Choroid plexus epithelial cell (primary cell): ENCODE data around the gene COX7A2L.

Source experiments
- DNase-seq: peaks from one replicate; pipeline ENCODE4 v3.0.0-alpha.2; 2010; ENCODE audit warnings: low read depth
- H3K4me3 ChIP-seq: 2 replicates; pipeline ENCODE4 v1.5.1; 2011; ENCODE audit warnings: low read depth, mild to moderate bottlenecking, control low read depth, low read length, moderate library complexity
- TF ChIP-seq, protein P1 (sequence below): conservative IDR thresholded peaks from 2 replicates; pipeline ENCODE4 v1.5.1; 2011; ENCODE audit warnings: low read depth, mild to moderate bottlenecking, control low read depth, inconsistent platforms, low read length, moderate library complexity

The COX7A2L gene

DNA sequence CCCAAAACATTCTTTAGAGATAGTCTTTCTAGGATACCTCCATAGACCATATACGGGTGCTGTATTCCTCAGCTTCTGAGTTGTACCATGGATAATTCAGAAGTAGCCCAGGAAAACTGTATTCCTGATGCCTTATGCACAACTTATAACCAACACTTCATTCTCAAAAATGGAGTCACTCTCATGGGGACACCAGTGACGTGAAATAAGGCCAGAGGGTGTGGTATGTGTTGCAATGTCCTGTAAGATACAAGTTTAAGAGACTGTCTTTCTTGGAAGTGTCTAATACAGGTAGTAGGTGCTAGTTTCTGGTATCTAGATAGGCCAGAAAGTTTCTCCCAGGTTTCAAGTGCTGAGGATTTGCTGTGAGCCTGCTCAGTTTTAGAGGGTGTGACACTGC is 36.1 kb downstream of the COX7A2L start:
- TF ChIP-seq, protein P1, sequence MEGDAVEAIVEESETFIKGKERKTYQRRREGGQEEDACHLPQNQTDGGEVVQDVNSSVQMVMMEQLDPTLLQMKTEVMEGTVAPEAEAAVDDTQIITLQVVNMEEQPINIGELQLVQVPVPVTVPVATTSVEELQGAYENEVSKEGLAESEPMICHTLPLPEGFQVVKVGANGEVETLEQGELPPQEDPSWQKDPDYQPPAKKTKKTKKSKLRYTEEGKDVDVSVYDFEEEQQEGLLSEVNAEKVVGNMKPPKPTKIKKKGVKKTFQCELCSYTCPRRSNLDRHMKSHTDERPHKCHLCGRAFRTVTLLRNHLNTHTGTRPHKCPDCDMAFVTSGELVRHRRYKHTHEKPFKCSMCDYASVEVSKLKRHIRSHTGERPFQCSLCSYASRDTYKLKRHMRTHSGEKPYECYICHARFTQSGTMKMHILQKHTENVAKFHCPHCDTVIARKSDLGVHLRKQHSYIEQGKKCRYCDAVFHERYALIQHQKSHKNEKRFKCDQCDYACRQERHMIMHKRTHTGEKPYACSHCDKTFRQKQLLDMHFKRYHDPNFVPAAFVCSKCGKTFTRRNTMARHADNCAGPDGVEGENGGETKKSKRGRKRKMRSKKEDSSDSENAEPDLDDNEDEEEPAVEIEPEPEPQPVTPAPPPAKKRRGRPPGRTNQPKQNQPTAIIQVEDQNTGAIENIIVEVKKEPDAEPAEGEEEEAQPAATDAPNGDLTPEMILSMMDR: no peak
- H3K4me3 ChIP-seq: no peak overlapping the region

DNA sequence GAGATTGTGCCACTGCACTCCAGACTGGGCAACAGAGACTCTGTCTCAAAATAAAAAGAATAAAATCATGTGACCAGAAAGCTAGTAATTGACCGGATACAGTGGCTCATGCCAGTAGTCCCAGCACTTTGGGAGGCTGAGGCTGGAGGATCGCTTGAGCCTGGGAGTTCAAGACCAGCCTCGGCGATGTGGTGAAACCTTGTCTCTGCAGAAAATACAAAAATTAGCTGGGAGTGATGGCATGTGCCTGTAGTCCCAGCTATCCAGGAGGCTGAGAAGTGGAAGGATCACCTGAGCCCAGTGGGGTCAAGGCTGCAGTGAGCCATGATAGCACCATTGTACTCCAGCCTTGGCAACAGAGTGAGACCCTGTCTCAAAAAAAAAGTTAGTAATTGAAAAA is 36.8 kb downstream of the COX7A2L start:
- no peak overlapping the region for H3K4me3 ChIP-seq
- TF ChIP-seq, protein P1: no peak
- DNase-seq: no peak

More for the DNA sequence above, 36.1 kb downstream of the COX7A2L start:
- no peak for DNase-seq

DNA sequence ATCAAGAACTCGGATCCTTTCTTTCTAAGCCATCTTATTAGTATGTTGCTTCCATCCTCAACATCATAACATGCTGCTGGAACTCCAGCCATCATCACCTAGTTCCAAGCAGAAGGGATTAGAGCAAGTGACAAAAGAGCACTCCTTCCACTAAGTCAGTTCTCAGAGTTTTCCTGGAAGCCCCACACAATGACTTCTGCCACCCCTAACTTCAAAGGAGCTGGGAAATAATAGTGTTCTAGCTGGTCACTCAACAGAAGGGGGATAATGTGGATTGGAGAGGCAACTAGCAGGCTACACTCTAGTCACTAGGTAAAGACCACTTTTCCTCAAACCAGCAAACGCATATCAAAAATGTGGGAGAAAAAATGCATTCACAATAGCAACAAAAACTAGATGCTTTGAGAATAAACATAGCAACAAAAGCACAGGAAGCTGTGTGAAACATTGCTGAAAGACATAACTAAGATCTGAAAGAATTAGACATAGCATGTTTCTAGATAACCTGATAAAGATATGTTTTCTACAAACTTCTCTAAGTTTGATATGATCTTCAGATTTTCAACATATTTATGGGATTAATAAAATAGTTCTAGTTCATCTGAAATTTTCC is 39.5 kb downstream of the COX7A2L start:
- TF ChIP-seq, protein P1: no peak
- DNase-seq: no peak

DNA sequence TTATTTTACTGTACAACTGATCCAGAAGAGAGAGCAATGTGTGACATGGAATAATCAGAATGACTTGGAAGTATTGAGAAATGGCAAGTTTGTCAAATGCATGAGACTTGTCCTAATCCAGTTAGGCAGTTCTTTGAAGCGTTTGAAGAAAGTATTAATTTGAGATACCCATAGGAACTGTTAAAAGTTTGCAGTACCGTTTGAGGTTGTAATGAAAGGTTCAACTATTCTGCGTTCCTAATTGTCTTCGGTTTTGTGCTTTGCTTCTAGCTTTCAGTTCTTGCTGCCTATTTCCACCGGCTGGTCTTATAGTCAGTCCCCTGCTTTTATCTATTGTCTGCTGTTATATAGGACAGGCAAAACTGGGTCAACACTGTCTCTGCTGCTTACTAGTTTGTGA is 41.8 kb downstream of the COX7A2L start:
- DNase-seq: no peak
- H3K4me3 ChIP-seq: no peak overlapping the region
- TF ChIP-seq, protein P1: no peak

More for the DNA sequence above, 39.5 kb downstream of the COX7A2L start:
- H3K4me3 ChIP-seq: no peak overlapping the region

DNA sequence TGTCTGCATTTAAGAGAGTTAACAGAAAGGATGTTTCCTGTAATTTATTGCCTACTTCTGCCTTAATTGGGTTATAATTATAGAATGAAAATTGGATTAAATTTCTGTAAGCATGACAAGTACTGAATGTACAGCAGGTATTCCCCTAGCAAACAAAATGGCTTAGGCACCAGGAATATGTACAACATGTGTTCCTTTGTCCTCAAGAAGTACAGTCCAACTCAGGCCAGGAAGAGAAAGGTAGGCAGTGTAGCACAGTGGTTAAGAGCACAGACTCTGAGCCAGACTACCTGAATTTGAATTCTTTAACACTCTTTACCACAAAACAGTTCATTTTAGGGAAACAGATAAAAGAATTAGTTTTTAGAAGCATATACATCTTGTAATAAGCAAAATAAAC is 43.1 kb downstream of the COX7A2L start:
- TF ChIP-seq, protein P1: no peak
- no peak for DNase-seq
- no peak overlapping the region for H3K4me3 ChIP-seq

DNA sequence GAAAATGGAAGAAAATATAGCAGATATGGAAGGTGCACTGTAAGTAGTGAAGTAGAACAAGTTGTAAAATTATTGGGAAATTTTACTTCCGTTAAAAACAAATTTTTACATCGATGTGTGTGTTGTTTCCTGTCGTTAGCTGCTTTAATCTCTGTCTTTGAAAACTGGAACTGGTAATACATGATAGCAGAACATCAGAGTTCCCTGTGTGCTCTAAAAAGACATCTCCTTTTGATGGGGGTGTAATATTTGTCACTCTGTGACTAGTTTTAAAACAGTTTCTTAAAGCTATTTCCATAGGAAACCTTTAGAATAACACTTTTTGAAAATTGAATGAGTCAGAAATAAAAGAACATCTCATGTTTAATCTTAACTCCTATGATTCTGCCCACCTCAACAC is 43.5 kb downstream of the COX7A2L start:
- TF ChIP-seq, protein P1: no peak
- H3K4me3 ChIP-seq: no peak overlapping the region
- no peak for DNase-seq

DNA sequence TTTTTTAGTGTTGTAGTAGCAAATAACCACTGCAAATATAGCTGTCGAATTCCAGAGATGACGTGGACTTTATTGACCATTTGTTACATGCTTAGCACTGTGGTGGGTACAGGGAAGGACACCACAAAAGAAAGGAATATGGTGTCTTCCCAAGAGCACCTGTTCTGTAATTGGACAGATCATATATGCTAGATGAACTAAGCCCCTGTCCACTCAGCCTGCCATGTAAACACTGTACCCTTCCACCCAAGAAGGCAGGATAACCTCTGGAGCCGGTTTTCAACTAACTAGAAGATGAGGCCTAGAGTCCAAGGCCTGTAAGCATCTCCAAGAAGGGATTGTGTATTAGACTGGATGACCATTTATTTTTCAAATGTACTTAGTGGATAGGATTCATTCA is 44.1 kb downstream of the COX7A2L start:
- TF ChIP-seq, protein P1: no peak
- no peak for DNase-seq
- H3K4me3 ChIP-seq: no peak overlapping the region
